GM19240 (cell line): Measurements from ENCODE around the gene HIVEP3.

Experiments used
- DNase-seq: peaks from one replicate; pipeline ENCODE4 v3.0.0; 2011; ENCODE audit warnings: low spot score; ENCODE audit not compliant: insufficient read length

The HIVEP3 gene

GRCh38 chr1:41849211-41849759, 69.4 kb downstream of the HIVEP3 start:
- no peak for DNase-seq

DNA sequence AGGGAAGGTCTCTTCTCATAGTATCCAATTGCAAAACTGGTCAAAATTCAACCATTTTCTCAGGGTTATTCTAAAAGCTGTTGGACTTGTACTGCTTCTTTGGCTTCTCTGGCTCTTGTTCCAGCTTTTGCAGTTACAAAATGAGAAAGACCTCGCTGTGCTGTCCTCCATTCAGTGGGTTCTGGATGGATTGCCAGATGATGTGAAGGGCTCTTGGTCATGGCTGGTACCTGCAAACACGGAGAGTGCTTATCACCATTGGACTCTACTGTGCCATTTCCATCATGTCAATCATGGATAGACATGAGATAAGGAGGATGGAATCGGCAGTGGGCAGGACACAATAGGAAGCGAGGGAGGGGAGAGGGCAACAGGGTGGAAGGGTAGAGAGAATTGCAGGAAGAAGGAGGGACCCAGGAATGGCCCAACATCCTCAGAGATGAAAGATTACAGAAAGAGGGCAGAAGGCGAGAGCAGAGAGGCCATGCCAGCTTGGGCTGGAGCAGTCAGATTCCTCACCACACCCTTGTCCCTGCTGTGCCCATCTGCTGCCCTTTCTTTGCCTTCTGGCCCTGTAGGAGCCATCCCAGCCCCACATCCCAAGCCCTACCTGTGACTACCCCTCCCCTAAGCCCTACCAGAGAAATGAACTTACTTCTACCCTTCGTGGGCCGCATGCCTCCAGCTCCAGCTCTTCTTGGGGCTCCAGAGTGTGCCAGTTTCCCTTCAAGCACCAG, 70.3 kb downstream of the HIVEP3 start:
- no peak for DNase-seq

DNA sequence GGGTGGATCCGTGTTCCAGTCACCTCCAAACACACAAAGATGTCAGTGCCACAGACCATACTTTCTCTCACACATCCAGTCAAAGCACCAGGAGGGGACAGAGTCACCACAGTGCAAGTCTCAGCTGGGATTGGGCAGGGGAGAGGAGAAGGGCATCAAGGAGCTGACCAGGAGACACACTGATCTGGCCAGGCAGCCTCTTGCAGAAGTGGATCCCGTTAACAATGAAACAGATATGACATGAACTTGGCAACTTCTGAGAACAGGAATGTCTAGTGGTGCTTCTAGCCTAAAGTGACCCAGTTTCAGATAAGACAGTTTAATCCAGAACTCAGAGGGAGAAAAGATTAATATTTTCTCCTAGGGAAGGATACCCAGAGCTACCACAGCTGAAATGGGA, 71.0 kb downstream of the HIVEP3 start:
- no peak for DNase-seq

GRCh38 chr1:41846625-41847405, 71.9 kb downstream of the HIVEP3 start:
- DNase-seq, result no peak

- DNase-seq, result no peak
Measured at GRCh38 chr1:41844781-41845272, 73.9 kb downstream of the HIVEP3 start.

DNA sequence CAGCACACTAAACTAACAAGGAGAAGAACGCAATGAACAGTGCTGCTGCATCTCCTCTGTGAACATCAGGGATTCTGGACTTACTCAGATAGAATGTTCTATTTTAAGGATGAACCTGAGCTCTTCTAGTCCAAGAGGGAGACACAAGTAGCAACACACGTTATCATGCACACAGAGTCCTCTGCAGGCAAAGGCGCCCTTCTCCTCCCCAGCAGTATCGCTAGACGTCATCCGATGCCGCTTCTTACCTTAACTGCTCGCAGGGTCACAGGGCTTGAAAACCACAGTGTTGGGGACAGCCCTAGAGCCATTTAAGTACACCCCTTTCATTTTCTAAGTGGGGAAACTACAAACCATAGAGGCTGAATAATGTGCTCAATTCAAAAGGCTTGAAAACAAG, 74.5 kb downstream of the HIVEP3 start:
- DNase-seq, result no peak

- DNase-seq, result no peak
Measured at GRCh38 chr1:41842993-41843755, 75.5 kb downstream of the HIVEP3 start.

DNA sequence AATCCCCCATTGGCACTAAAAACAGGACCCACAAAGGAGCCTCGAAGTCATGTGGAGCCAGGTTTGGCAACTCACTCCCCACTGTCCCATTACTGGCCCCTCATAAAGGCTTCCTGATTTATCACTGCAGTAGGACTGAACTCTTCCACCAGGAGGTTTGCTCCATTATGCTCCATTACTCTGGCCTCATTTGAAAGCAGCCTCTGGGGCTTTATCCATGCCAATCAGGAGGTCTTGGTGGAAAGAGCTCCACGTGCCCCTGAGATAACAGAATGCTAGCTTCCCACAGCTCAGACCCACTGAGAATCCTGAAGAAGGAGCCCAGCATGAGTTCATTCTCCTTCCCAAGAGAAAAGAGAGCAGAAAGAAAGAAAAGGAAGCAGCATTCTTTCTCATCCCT, 76.4 kb downstream of the HIVEP3 start:
- no peak for DNase-seq

DNA sequence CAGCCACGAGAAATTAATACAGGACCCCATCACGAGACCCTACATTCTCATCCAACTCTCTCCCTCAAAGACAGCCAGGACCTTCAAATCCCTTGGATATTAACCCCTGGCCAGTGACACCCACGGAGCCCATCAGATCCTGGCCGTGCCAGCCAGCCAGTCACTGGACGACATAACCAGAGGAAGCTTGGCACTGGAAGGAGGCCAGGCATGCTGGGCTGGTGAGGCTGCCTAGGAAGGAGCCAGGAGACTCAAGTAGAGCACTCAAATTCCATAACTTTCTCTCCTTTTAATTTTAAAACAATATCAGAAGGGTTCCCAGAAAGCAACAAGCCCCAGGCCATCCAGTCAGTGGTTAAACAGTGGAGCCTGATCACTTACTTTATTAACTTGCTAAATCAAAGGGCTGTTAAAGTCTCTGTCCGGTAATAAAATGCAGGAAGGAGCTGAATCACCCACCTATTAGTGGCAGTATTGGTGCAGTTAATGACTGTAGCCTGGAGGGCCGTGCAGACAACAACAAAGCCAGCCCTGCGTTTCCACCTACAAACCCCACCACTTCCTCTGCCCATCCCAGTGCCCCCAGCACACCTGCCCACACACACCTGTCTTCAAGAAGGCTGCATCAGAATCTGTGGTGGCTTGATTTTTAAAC, 78.0 kb downstream of the HIVEP3 start:
- DNase-seq, result no peak

DNA sequence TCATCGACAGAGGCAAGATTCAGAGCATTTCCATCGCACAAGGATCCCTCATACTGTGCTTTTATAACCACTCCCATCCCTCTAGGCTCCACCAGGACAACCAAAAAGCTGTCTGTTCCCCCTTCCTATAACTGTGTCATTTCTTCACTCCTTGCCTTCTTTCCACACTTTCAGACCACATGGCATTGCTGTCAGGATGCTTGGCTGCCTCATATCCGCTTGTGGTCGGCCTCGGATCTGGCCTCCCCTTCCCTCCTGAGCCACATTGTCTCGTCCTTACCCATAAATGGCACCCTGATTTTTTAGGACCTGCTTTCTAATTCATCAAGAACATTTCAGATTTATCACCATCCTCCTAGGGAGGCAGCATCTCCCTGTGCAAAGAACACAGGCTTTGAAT, 80.5 kb downstream of the HIVEP3 start:
- DNase-seq, result no peak

DNA sequence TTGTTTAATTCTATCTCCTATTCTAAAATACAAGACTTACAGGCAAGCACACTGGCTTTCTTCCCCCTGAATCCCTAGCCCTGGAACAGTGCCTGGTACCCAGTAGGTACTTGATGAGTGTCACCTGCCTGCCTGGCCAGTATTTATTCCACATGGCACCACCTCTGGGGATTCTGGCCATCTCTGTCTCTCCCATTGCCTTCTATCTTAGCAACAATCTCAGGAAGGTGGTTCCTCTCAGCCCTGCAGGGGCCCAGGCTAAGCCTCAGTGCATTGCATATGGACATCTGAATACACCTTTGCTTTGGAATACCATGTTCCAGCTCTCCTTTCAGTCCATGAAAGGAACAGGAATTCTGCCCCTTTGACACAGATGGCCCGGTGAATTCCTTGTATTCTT, 81.0 kb downstream of the HIVEP3 start:
- no peak for DNase-seq

DNA sequence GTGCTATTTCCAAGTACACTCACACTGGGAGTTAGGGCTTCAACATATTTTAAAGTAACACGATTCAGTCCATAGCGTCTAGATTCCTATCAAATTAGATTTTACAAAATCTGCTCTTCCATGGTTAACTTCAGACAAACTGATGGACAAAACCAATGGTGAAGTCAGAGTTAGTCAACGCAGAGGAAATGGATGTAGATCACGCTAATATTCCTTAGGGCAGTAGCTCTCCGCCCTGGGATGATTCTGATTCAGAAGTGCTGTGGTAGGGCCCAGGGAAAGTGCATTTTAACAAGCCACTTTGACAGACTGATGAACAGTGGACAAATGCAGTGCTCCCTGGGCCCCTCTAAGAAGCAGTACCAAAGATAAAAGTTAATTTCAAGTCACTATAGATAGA, 83.2 kb downstream of the HIVEP3 start:
- no peak for DNase-seq

DNA sequence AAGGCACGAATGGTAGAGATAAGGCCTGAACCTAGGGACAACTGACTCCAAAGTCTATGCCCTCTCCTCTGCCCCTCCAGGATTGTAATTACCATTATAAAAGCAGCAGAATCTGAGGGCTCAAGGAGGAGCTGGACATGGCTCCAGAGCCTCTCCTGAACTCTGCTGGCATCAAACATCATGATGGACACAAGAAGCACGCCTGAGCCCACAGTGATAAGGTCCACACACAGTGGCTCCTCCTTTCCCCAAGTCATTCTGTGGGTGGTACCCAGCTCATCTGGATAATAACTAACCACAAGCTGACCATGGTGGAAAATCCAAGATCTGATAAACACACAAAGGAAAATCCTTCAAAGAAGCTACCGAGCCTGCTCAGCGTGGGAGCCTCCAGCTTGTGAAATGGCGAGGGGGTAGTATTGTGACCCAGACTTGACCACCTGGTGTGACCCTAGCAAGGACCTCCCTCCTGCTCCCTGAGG, 85.2 kb downstream of the HIVEP3 start:
- no peak for DNase-seq

DNA sequence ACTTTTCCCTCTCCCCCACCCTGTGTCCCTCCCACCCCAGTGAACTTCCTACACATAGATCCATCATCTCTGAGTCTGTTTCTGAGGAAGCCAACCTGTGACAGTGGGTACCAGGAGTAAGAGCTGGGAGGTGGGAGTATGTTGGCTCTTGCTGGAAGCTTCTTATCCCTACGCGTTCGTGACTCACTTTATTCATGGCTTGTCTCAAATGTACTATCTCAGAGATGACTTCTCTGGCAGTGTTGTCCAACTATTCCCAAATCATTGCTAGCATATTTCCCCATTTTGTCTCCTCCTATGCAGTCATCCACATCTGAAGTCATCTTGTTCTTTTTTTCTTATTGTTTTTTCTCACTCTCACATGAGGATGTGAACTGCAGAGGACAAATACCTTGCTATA, 88.0 kb downstream of the HIVEP3 start:
- no peak for DNase-seq

- no peak for DNase-seq
Measured at GRCh38 chr1:41827991-41828570, 90.6 kb downstream of the HIVEP3 start.

DNA sequence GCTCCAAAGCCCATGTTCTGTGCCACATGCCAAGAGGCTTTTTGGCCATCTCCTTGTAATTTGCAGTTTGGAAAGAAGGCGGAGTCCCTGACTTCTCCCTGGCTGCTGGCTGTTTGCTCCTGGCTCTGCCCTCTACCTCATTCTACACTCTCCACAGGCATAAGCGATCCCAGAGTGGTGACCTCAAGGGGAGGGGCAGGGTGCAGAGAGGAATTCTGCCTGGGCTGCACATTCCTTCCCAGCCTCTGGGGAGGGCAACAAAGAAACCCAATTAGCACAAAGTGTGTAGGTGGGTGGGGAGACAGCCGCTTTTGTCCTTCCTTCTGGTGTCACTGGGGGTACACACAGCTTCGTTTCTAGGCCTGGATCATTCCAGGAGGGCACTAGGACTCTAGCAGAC, 95.3 kb downstream of the HIVEP3 start:
- DNase-seq, result no peak

DNA sequence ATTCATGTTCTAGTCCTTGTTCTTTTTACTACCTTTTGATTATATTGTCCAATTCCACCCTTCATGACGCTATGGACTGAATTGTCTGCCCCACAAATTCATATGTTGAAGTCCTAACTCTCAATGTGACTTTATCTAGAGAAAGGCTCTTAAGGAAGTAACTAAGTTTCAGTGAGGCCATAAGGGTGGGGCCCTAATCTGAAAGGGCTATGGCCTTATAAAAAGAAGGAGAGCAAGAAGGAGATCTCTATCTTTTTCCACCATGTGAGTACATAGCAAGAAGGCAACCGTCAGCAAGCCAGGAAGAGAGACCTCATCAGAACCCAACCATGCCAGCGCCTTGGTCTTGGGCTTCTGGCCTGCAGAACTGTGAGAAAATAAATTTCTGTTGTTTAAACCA, 95.9 kb downstream of the HIVEP3 start:
- no peak for DNase-seq

DNA sequence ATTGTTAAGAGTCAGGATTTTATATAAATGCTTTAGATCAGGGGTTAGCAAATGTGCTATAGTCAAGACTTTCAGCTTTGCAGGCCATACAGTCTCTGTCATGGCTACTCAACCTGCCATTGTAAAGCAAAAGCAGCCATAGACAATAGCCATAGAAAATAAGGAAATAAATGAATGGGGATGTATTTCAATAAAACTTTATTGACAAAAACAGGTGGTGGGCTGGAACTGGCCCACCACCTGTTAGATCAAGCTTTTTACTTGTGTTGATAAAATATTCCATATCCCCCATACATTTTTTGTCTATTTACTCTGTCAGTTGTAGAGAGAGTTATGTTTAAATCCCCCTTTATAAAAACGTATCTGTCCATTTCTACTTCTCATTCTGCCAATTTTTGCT, 98.9 kb downstream of the HIVEP3 start:
- no peak for DNase-seq

- DNase-seq, result no peak
Measured at GRCh38 chr1:41819069-41819468, 99.7 kb downstream of the HIVEP3 start.

GRCh38 chr1:41816061-41816460, 102.7 kb downstream of the HIVEP3 start:
- DNase-seq, result no peak
